Right renal pelvis (tissue), 4 donors: ENCODE results near the gene EGFL8. TPM values are rescaled to one million over a fixed set of nuclear protein-coding genes. Genes with fewer than 3 reads are reported as not detected.
"Not testable (repeated sequence)": the region's sequence is repeated elsewhere in the genome, so short reads cannot be mapped to it uniquely, and the experiment has no call there.

Experiments
- DNase-seq, 4 donors: peaks; one replicate each; pipeline ENCODE4 v3.0.0-alpha.2; 2013; ENCODE audit warnings: low read depth in 4 of 4, low spot score in 3 of 4, missing footprints in 1 of 4
- polyA plus RNA-seq, 4 donors: library from polyadenylated mRNA; unstranded; fragments of 120-200 nt; gene quantifications; one replicate each; pipeline ENCODE4 v1.2.1, GENCODE V29; 2013; ENCODE audit not compliant: insufficient read length in 4 of 4

EGFL8 gene
- polyA plus RNA-seq, 4 donors: 24.6 to 31.6 (median 27.0) TPM

GRCh38 chr6:32182555-32182981, 18.2 kb downstream of the EGFL8 start:
- no peak for DNase-seq

GRCh38 chr6:32183030-32183429, 18.6 kb downstream of the EGFL8 start:
- no peak for DNase-seq

- no peak for DNase-seq
Measured at GRCh38 chr6:32183483-32184083, 19.2 kb downstream of the EGFL8 start.

GRCh38 chr6:32184084-32184640, 19.8 kb downstream of the EGFL8 start, which contains the start of gene AGER:
Gene AGER, minus strand, starts transcription at chr6:32184253. Its CDS starts 31 bp downstream, at chr6:32184222.
- DNase-seq: no peak

GRCh38 chr6:32185681-32186131, 21.3 kb downstream of the EGFL8 start:
- not testable (repeated sequence) for DNase-seq

GRCh38 chr6:32186151-32186840, 21.9 kb downstream of the EGFL8 start:
- not testable (repeated sequence) for DNase-seq

GRCh38 chr6:32187009-32187709, 22.8 kb downstream of the EGFL8 start:
- no peak for DNase-seq

- DNase-seq: not testable (repeated sequence)
Measured at GRCh38 chr6:32187725-32188380, 23.5 kb downstream of the EGFL8 start.

- no peak for DNase-seq
Measured at GRCh38 chr6:32188381-32189068, 24.1 kb downstream of the EGFL8 start.

- no peak for DNase-seq
Measured at GRCh38 chr6:32189069-32189741, 24.8 kb downstream of the EGFL8 start.

- no peak for DNase-seq
Measured at GRCh38 chr6:32189742-32190053, 25.3 kb downstream of the EGFL8 start.

- peak; percentile 83 to 91 (median 89) for DNase-seq
Measured at GRCh38 chr6:32190054-32190851, 25.9 kb downstream of the EGFL8 start, which contains the start of gene PBX2. Gene PBX2, minus strand, starts transcription at chr6:32190202. Its CDS starts 287 bp downstream, at chr6:32189915.

GRCh38 chr6:32190911-32191677, 26.7 kb downstream of the EGFL8 start:
- DNase-seq: no peak

GRCh38 chr6:32191696-32192607, 27.6 kb downstream of the EGFL8 start:
- DNase-seq: no peak

- no peak for DNase-seq
Measured at GRCh38 chr6:32192608-32193039, 28.2 kb downstream of the EGFL8 start, which contains the start of gene GPSM3. Gene GPSM3, minus strand, starts transcription at chr6:32192643. Its CDS starts 130 bp downstream, at chr6:32192513.

- DNase-seq: not testable (repeated sequence)
Measured at GRCh38 chr6:32193096-32193495, 28.7 kb downstream of the EGFL8 start.

GRCh38 chr6:32194388-32194787, 30.0 kb downstream of the EGFL8 start:
- no peak for DNase-seq
